HepG2 (cell line): ENCODE results near the gene KCNAB2. TPM values are rescaled to one million over a fixed set of nuclear protein-coding genes. Genes with fewer than 3 reads are reported as not detected.

Experiments
- ATAC-seq: fragments of 200-7000 bp; cut with Tn5 transposase; 3 replicates; pipeline ENCODE4 v1.9.1; 2020; ENCODE audit warnings: mild to moderate bottlenecking, moderate library complexity
- BruUV-seq: library from RNA; stranded (reverse); fragments of 400-500 nt; replicated peaks from 2 replicates; lab custom pipeline; 2021; lab: Mats Ljungman, UMichigan
- CTCF ChIA-PET: fragments of 300-600 bp; formaldehyde crosslinking; extraction: SDS; loops from one replicate; lab custom pipeline; 2021; ENCODE audit warnings: low total read pairs, inconsistent platforms, low intra/inter-chr PET ratio; lab: Yijun Ruan, JAX
- POLR2A ChIA-PET: fragments of 350-600 bp; sonication (Branson Sonifier 250); formaldehyde crosslinking; loops from one replicate; lab custom pipeline; 2020; ENCODE audit warnings: antibody characterized with exemption, inconsistent platforms; lab: Yijun Ruan, JAX
- DNase-seq: peaks from one replicate; pipeline ENCODE4 v3.0.0-alpha.2; 2015; ENCODE audit warnings: low spot score
- FAIRE-seq: peaks from 3 replicates; lab custom pipeline; 2011; peaks lifted over from hg19 to GRCh38; lab: Jason Lieb, UNC
- H2AFZ ChIP-seq: one replicate; pipeline ENCODE4 v1.6.1; 2011; ENCODE audit warnings: low read length, inconsistent platforms
- H3K27ac ChIP-seq: fragments of 300-600 bp; 3 replicates; pipeline ENCODE4 v1.8.0; 2011; ENCODE audit warnings: mixed run types, mild to moderate bottlenecking, mixed read lengths, low read length, inconsistent platforms; ENCODE audit not compliant: insufficient read depth; ENCODE audit errors: extremely low read length
- H3K27me3 ChIP-seq, 2 experiments: fragments of 200-600 bp in 1 of 2; 2 replicates in 1 of 2; 3 replicates in 1 of 2; pipeline versions ENCODE4 v1.6.0 to v1.8.0; 2011; ENCODE audit warnings: low read length in 2 of 2, mild to moderate bottlenecking in 2 of 2, moderate library complexity in 2 of 2, inconsistent platforms in 1 of 2; ENCODE audit not compliant: insufficient read depth in 2 of 2, control insufficient read depth in 1 of 2
- H3K36me3 ChIP-seq, 2 experiments: fragments of 200-600 bp in 1 of 2; replicated peaks in 1 of 2; 2 replicates in 1 of 2; 3 replicates in 1 of 2; pipeline versions ENCODE4 v1.5.1 to v1.8.0; 2011; ENCODE audit warnings: low read length in 2 of 2, inconsistent platforms in 1 of 2; ENCODE audit not compliant: insufficient read depth in 2 of 2, control insufficient read depth in 1 of 2
- H3K4me1 ChIP-seq: 2 replicates; pipeline ENCODE4 v1.5.1; 2012; ENCODE audit warnings: low read length, inconsistent platforms; ENCODE audit not compliant: insufficient read depth
- H3K4me2 ChIP-seq: 2 replicates; pipeline ENCODE4 v1.6.0; 2011; ENCODE audit warnings: low read depth, low read length, inconsistent platforms
- H3K4me3 ChIP-seq, 3 experiments: fragments of 200-600 bp in 1 of 3; sonication (generic), shearing (Covaris generic) in 1 of 3; replicated peaks in 1 of 3; 2 replicates each; pipeline ENCODE4 v1.5.1; 2011 to 2016; ENCODE audit warnings: low read length in 3 of 3, inconsistent platforms in 2 of 3, low read depth in 2 of 3, mild to moderate bottlenecking in 2 of 3, control low read depth in 1 of 3, mixed read lengths in 1 of 3; ENCODE audit not compliant: insufficient read depth in 1 of 3
- H3K79me2 ChIP-seq: one replicate; pipeline ENCODE4 v1.6.1; 2011; ENCODE audit warnings: low read length, inconsistent platforms; ENCODE audit not compliant: insufficient read depth
- H3K9ac ChIP-seq: 2 replicates; pipeline ENCODE4 v1.6.0; 2011; ENCODE audit warnings: mild to moderate bottlenecking, low read depth, low read length, inconsistent platforms; ENCODE audit not compliant: insufficient read depth
- H3K9me3 ChIP-seq: 2 replicates; pipeline ENCODE4 v1.5.1; 2012; ENCODE audit warnings: mild to moderate bottlenecking, low read length
- H4K20me1 ChIP-seq: 2 replicates; pipeline ENCODE4 v1.6.0; 2011; ENCODE audit warnings: inconsistent platforms, mild to moderate bottlenecking, low read length, moderate library complexity; ENCODE audit not compliant: insufficient read depth
- CBFB ChIP-seq: sonication (generic); formaldehyde crosslinking; IDR thresholded peaks from 2 replicates; pipeline ENCODE4 v1.4.0; 2020; ENCODE audit warnings: missing genetic modification reagents
- CENPBD1 ChIP-seq: sonication (generic); formaldehyde crosslinking; IDR thresholded peaks from 2 replicates; pipeline ENCODE4 v1.8.0; 2022; ENCODE audit warnings: missing genetic modification reagents, low read depth, mild to moderate bottlenecking, borderline replicate concordance
- DNMT3B ChIP-seq: conservative IDR thresholded peaks from 2 replicates; pipeline ENCODE4 v1.6.1; 2016; ENCODE audit warnings: missing biosample characterization, control low read depth
- DRAP1 ChIP-seq: IDR thresholded peaks from 2 replicates; pipeline ENCODE4 v1.6.1; 2016; ENCODE audit warnings: missing genetic modification reagents, missing compliant biosample characterization
- FOSL2 ChIP-seq: sonication (generic); formaldehyde crosslinking; IDR thresholded peaks from 2 replicates; pipeline ENCODE4 v1.4.0; 2020; ENCODE audit warnings: missing genetic modification reagents
- HOXA9 ChIP-seq: sonication (generic); formaldehyde crosslinking; IDR thresholded peaks from 2 replicates; pipeline ENCODE4 v1.8.1; 2022; ENCODE audit warnings: missing genetic modification reagents, mild to moderate bottlenecking, moderate library complexity, borderline replicate concordance
- MAX ChIP-seq: IDR thresholded peaks from 2 replicates; pipeline ENCODE4 v1.6.1; 2012; ENCODE audit warnings: inconsistent platforms
- POLR2A ChIP-seq, 2 experiments: IDR thresholded peaks; 2 replicates each; pipeline ENCODE4 v1.6.1; 2011; ENCODE audit warnings: low read depth in 2 of 2, low read length in 2 of 2, mild to moderate bottlenecking in 1 of 2, moderate library complexity in 1 of 2; ENCODE audit not compliant: insufficient read depth in 1 of 2
- REL ChIP-seq: sonication (generic); formaldehyde crosslinking; conservative IDR thresholded peaks from 2 replicates; pipeline ENCODE4 v1.8.0; 2022; ENCODE audit warnings: mild to moderate bottlenecking, missing genetic modification reagents, moderate library complexity
- REPIN1 ChIP-seq: sonication (generic); formaldehyde crosslinking; IDR thresholded peaks from 2 replicates; pipeline ENCODE4 v1.8.0; 2022; ENCODE audit warnings: missing genetic modification reagents, low read depth, mild to moderate bottlenecking, borderline replicate concordance
- SALL1 ChIP-seq: sonication (generic); formaldehyde crosslinking; IDR thresholded peaks from 2 replicates; pipeline ENCODE4 v1.8.0; 2022; ENCODE audit warnings: mild to moderate bottlenecking, missing genetic modification reagents
- SIN3A ChIP-seq: IDR thresholded peaks from 2 replicates; pipeline ENCODE4 v1.6.1; 2011; ENCODE audit warnings: low read depth, mild to moderate bottlenecking, control low read depth, low read length, borderline replicate concordance
- ZKSCAN8 ChIP-seq: IDR thresholded peaks from 2 replicates; pipeline ENCODE4 v1.6.1; 2016; ENCODE audit warnings: borderline replicate concordance, missing genetic modification reagents, missing compliant biosample characterization
- ZNF235 ChIP-seq: sonication (generic); formaldehyde crosslinking; IDR thresholded peaks from 2 replicates; pipeline ENCODE4 v1.8.1; 2023; ENCODE audit warnings: mild to moderate bottlenecking, missing genetic modification reagents, borderline replicate concordance
- ZNF615 ChIP-seq: sonication (generic); formaldehyde crosslinking; IDR thresholded peaks from 2 replicates; pipeline ENCODE4 v1.5.0; 2020; ENCODE audit warnings: mild to moderate bottlenecking, missing genetic modification reagents, borderline replicate concordance
- WGBS: methylation state at CpG from one replicate; pipeline ENCODE4 v1.1.6; 2017; ENCODE audit warnings: low lambda C conversion rate; 5-methylcytosine and 5-hydroxymethylcytosine counted together
- in situ Hi-C: cut with HindIII; loops from 2 replicates; pipeline ENCODE4 v1.10.0; 2017; ENCODE audit warnings: low pct_unique_long_range_greater_than_20kb; ENCODE audit not compliant: extremely low pct_ligation_motif_present
- intact Hi-C: fragments of 100-400 bp; cut with micrococcal nuclease; formaldehyde crosslinking; loops from one replicate; pipeline ENCODE4 v1.10.0; 2022; ENCODE audit not compliant: unreplicated experiment
- polyA plus RNA-seq, 8 experiments: library from polyadenylated mRNA; depleted of rRNA in 3 of 8; stranded (reverse) in 7 of 8; unstranded in 1 of 8; fragments of >200 nt; fragmentation: Illumina TruSeq in 4 of 8; extraction: Trizol in 4 of 8; gene quantifications; 2 replicates each; pipeline versions ENCODE4 v1.2.1 to v1.2.3, GENCODE V29; 2011 to 2016; ENCODE audit warnings: low read depth in 4 of 8, missing spikeins in 1 of 8, mixed read lengths in 1 of 8; ENCODE audit not compliant: insufficient read depth in 1 of 8
- total RNA-seq, 5 experiments: library from RNA; depleted of rRNA; stranded (reverse); fragments of >200 nt; fragmentation: Illumina TruSeq; extraction: Trizol; gene quantifications; 2 replicates each; pipeline ENCODE4 v1.2.3, GENCODE V29; 2016; ENCODE audit warnings: low read depth in 1 of 5
- TF ChIP-seq, protein P1 (sequence below): sonication (generic); formaldehyde crosslinking; IDR thresholded peaks from 2 replicates; pipeline ENCODE4 v1.4.0; 2020; ENCODE audit warnings: mild to moderate bottlenecking, missing genetic modification reagents
- TF ChIP-seq, protein P2 (sequence below): sonication (generic); formaldehyde crosslinking; conservative IDR thresholded peaks from 2 replicates; pipeline ENCODE4 v1.5.0; 2020; ENCODE audit warnings: missing genetic modification reagents

The KCNAB2 gene
- total and polyA plus RNA-seq, 2 of the 13 experiments (the other 11 are each of a cell fraction or from before 2014, with no cell fraction given) = 6.2 to 8.8 TPM

DNA sequence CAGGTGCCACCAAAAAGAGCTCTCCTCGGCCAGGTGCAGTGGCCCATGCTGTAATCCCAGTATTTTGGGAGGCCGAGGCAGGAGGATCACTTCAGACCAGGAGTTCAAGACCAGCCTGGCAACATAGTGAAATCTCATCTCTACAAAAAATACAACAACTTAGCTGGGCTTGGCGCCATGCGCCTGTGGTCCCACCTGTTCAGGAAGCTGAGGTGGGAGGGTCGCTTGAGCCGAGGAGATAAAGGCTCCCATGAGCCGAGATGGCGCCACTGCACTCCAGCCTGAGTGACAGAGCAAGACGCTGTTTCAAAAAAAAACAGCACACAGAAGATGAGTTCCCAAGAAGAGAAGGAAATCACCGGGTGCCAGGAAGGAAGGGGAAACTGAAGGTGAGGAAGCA is 67.4 kb downstream of the KCNAB2 start:
- Histone ChIP-seq H2AFZ (no peak overlapping the region), H3K4me2 (no peak overlapping the region), H3K9me3 (no peaks in the 10 kb centered on the region), H3K27me3 (peaks cover 6 to 49% of the 10 kb centered on the region in 2 experiments), H4K20me1 (0 out of 2 replicates have a peak, but pooled peaks cover 2% of the 10 kb centered on the region), H3K79me2 (no peaks in the 10 kb centered on the region), H3K4me1 (no peaks in the 10 kb centered on the region), H3K36me3 (no peaks in the 10 kb centered on the region), H3K4me3 (no peak overlapping the region), H3K9ac (no peak overlapping the region), H3K27ac (no peak overlapping the region)
- 8% methylated on average over 9 of the region's 10 CpGs for WGBS
- TF ChIP-seq, protein P1, sequence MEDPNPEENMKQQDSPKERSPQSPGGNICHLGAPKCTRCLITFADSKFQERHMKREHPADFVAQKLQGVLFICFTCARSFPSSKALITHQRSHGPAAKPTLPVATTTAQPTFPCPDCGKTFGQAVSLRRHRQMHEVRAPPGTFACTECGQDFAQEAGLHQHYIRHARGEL = no peak
- no peak for TF ChIP-seq HOXA9 (CRISPR knock-in tag)
- ATAC-seq (no peak), FAIRE-seq (no peak), DNase-seq (no peak)
- POLR2A ChIA-PET = no interaction called here
- in situ Hi-C loops = loop anchor here (5.0 kb wide), 1 partner anchor 59 kb away; no protein-coding TSS in a partner anchor
- intact Hi-C loops = no loop called here
- CTCF ChIA-PET = no interaction called here
- no TSS peak for BruUV-seq

GRCh38 chr1:6113745-6114144 is 68.1 kb downstream of the KCNAB2 start:
- DNase-seq (no peak), FAIRE-seq (no peak), ATAC-seq (no peak)
- no peak overlapping the region for H2AFZ ChIP-seq
- no peaks in the 10 kb centered on the region for H3K79me2 ChIP-seq
- no peaks in the 10 kb centered on the region for H3K9me3 ChIP-seq
- in situ Hi-C loops (loop anchor here (5.0 kb wide), 1 partner anchor 59 kb away; no protein-coding TSS in a partner anchor), intact Hi-C loops (no loop called here)
- H3K4me1 ChIP-seq = no peaks in the 10 kb centered on the region
- H4K20me1 ChIP-seq = 0 out of 2 replicates have a peak, but pooled peaks cover 2% of the 10 kb centered on the region
- H3K9ac ChIP-seq = no peak overlapping the region
- H3K4me3 ChIP-seq = no peak overlapping the region
- BruUV-seq = no TSS peak
- POLR2A ChIA-PET = no interaction called here
- H3K27me3 ChIP-seq = peaks cover 6 to 49% of the 10 kb centered on the region in 2 experiments
- WGBS = 27% methylated on average over 14 of the region's 14 CpGs
- H3K27ac ChIP-seq = no peak overlapping the region
- CTCF ChIA-PET = no interaction called here
- no peaks in the 10 kb centered on the region for H3K36me3 ChIP-seq
- H3K4me2 ChIP-seq = no peak overlapping the region
- TF ChIP-seq SALL1 (no peak), REL (CRISPR knock-in tag) (no peak), ZKSCAN8 (CRISPR knock-in tag) (no peak), CENPBD1 (CRISPR knock-in tag) (no peak), POLR2A (IDR thresholded peaks at IDR 0.05; ENCODE audit: insufficient read depth in 1 of 2, low read depth in 2 of 2, low read length in 2 of 2) (no peak), REPIN1 (no peak), DNMT3B (no peak), CBFB (CRISPR knock-in tag) (no peak), MAX (no peak), ZNF235 (CRISPR knock-in tag) (no peak), DRAP1 (no peak), FOSL2 (CRISPR knock-in tag) (no peak), SIN3A (no peak), ZNF615 (CRISPR knock-in tag) (no peak)
- TF ChIP-seq, protein P2, sequence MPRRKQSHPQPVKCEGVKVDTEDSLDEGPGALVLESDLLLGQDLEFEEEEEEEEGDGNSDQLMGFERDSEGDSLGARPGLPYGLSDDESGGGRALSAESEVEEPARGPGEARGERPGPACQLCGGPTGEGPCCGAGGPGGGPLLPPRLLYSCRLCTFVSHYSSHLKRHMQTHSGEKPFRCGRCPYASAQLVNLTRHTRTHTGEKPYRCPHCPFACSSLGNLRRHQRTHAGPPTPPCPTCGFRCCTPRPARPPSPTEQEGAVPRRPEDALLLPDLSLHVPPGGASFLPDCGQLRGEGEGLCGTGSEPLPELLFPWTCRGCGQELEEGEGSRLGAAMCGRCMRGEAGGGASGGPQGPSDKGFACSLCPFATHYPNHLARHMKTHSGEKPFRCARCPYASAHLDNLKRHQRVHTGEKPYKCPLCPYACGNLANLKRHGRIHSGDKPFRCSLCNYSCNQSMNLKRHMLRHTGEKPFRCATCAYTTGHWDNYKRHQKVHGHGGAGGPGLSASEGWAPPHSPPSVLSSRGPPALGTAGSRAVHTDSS = no peak
